GM21528 (cell line): Measurements from ENCODE around the gene ZNF782.
"Not testable (repeated sequence)": the region's sequence is repeated elsewhere in the genome, so short reads cannot be mapped to it uniquely, and the experiment has no call there.

Experiments
- ATAC-seq: cut with Tn5 transposase; IDR thresholded peaks from one replicate; pipeline ENCODE4 v1.9.1; 2021; ENCODE audit warnings: mild to moderate bottlenecking, moderate library complexity; ENCODE audit not compliant: unreplicated experiment, low FRiP score

The ZNF782 gene

DNA sequence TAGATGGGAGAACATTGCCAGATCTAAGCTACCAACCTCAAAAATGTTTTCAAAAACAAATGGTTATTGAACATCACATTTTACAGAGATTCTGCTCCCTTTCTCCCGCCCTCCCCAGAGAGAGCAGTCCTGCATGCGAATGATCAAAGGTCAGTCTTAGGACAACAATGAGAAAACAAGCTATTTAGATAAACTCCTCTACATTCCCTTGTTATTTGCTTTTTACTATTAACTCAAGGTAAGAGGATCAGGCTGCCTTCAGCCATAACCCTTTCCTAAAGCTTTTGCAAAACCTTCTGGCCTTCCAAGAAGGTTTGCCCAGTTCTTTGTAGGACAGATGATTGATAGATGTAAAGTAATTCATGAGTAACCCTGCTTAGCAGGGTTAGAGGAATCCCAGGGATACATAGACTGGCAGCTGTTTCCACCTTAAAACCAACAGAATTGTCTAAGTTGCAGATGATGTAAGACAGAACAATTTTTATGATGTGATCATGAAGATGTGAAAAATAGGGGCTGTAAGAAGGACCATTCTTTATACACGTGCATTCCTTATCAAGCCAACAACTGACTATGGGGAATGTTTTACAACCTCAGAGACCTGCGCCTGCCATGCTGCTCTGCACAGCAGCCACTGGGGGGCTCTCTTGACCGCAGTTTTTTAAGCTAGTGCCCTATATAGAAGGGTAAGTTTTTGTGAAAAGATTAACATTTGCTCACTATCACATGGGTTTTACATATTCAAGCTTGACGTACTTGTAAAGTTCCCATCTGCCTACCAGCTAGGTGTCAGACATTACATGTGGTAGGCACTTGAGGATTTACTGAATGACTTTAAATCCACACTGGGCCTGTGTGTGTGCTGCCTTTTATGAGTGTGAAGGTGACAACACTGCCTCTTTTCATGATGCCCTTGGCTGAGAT lies 2.3 kb upstream of the ZNF782 start:
- ATAC-seq: no peak

GRCh38 chr9:96854651-96855273 lies 448 bp upstream of the ZNF782 start:
- no peak for ATAC-seq

- no peak for ATAC-seq
Measured at GRCh38 chr9:96852676-96853075, 1.6 kb downstream of the ZNF782 start.

GRCh38 chr9:96844040-96844439 lies 10.3 kb downstream of the ZNF782 start:
- no peak for ATAC-seq

DNA sequence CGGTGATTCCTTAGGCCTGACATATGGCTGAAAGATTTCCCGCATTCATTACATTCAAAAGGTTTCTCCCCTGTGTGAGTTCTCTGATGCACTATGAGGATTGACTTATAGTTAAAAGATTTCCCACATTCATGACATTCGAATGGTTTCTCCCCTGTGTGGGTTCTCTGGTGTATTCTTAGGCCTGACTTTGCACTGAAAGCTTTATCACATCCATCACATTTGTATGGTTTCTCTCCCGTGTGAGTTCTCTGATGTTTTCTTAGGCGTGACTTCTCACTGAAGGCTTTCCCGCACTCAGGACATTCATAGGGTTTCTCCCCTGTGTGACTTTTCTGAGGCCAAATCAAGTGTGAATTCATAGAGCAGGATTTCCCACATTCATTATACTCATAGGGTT lies 35.8 kb downstream of the ZNF782 start:
- ATAC-seq: no peak

- ATAC-seq: no peak
Measured at GRCh38 chr9:96817973-96818372, 36.3 kb downstream of the ZNF782 start.

DNA sequence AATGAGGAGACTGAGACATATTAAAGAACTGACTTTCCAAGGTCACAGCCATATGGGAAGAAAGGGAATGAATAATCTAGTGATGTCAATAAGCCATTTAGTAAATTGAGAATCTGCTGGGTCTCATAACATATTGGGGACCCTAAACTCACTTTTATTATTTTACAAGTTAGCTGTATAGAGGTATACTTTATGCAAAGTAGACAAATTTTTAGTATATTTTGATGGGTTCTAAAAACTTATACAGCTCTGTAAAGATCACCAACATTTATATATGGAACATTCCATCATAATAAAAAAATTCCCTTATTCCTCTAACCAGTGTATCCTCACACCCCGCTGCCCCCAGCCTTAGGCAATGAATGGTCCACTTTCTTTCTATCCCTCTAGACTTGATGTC lies 40.7 kb downstream of the ZNF782 start:
- ATAC-seq: no peak

DNA sequence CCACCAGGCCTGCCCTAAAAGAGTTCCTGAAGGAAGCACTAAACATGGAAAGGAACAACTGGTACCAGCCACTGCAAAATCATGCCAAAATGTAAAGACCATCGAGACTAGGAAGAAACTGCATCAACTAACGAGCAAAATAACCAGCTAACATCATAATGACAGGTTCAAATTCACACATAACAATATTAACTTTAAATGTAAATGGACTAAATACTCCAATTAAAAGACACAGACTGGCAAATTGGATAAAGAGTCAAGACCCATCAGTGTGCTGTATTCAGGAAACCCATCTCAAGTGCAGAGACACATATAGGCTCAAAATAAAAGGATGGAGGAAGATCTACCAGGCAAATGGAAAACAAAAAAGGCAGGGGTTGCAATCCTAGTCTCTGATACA lies 55.4 kb downstream of the ZNF782 start:
- ATAC-seq: not testable (repeated sequence)

GRCh38 chr9:96784021-96784420 lies 70.3 kb downstream of the ZNF782 start:
- ATAC-seq: no peak

- ATAC-seq: no peak
Measured at GRCh38 chr9:96782235-96782634, 72.1 kb downstream of the ZNF782 start.

DNA sequence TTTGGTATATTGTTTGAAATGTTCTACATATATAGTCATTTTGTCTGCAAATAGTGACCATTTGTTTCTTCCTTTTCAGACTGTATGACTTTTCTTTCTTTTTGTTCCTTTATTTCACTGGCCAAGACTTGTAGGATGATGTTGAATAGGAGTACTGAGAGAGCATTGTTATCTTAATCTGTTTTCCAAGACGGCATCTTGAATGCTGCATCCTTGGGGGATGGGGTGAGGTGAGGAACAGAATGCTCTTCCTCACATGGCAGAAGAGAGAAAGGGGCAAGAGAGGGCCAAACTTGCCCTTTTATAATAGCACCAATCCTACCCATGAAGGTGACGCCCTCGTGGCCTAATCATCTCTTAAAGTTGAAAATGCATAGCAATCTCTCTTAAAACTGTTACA lies 72.8 kb downstream of the ZNF782 start:
- ATAC-seq: no peak

DNA sequence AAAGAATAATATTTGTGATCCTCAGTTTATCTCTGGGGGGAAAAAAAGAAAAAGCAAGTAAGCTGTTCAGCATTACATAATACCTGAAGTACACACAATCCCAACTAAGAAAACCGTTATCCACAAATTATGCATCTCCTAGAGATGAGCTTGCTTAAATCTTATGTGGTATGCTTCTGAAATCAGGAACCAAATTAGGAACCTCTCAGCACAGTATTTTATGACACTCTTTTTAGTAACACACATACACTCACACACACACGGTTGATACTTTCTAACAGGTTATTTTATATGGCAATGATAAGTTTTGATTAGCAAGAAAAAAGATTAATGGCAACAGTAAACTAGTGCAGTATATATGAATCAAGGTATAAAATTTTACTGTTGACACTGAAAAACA lies 75.2 kb downstream of the ZNF782 start:
- ATAC-seq: no peak

DNA sequence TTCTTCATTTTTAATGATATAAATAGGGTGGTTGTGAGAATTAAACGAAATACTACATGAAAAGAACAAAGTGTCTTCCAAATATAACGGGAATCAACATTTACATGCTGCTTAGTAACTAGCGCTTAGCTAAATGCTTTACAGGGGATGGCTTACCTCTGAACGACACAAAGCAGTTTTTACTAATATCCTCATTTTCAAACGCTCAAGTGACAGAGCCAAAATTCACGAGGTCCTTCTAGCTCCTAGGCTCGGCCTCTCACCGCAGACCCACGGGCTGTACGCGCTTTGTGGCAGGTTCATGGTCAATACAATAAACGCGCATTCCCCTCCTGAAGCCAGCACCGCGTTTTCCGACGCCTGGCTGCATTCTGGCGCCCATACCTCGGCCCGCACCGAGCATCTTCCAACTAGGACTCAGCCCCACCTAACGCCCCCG lies 76.9 kb downstream of the ZNF782 start:
- ATAC-seq: no peak

- ATAC-seq: no peak
Measured at GRCh38 chr9:96771124-96771523, 83.2 kb downstream of the ZNF782 start.

GRCh38 chr9:96769989-96770388 lies 84.3 kb downstream of the ZNF782 start:
- no peak for ATAC-seq
